Peyer's patch (tissue), 4 donors: ENCODE results near the gene TMEM40. TPM values are rescaled to one million over a fixed set of nuclear protein-coding genes. Genes with fewer than 3 reads are reported as not detected.

ENCODE experiments used
- DNase-seq, 3 donors: peaks; one replicate each; pipeline ENCODE4 v3.0.0-alpha.2; 2017 to 2019
- H3K27ac ChIP-seq, 4 donors: fragments of 200-600 bp; sonication (generic); one replicate each; pipeline ENCODE4 v1.5.1; 2016 to 2019
- H3K27me3 ChIP-seq, 2 donors: fragments of 200-600 bp; sonication (generic); one replicate each; pipeline ENCODE4 v1.5.1; 2019
- H3K36me3 ChIP-seq, 3 donors: fragments of 200-600 bp; sonication (generic); one replicate each; pipeline ENCODE4 v1.5.1; 2016 to 2019
- H3K4me1 ChIP-seq, 4 donors: fragments of 200-600 bp; sonication (generic); one replicate each; pipeline ENCODE4 v1.5.1; 2016 to 2019
- H3K4me3 ChIP-seq, 4 donors: fragments of 200-600 bp; sonication (generic); 1 replicate in 3 of 4; 2 replicates in 1 of 4; pipeline ENCODE4 v1.5.1; 2016 to 2019; ENCODE audit warnings: mild to moderate bottlenecking in 1 of 4
- H3K9me3 ChIP-seq, 4 donors: fragments of 200-600 bp; sonication (generic); one replicate each; pipeline ENCODE4 v1.5.1; 2016 to 2019; ENCODE audit warnings: mild to moderate bottlenecking in 1 of 4
- POLR2A ChIP-seq, 2 donors: fragments of 450-650 bp; IDR thresholded peaks; one replicate each; pipeline ENCODE4 v1.5.1; 2017; ENCODE audit warnings: antibody characterized with exemption in 2 of 2, mild to moderate bottlenecking in 2 of 2, moderate library complexity in 2 of 2
- total RNA-seq, 4 donors: library from RNA; depleted of rRNA; stranded (reverse); fragments of >200 nt; gene quantifications; one replicate each; pipeline ENCODE4 v1.1.0, GENCODE V29; 2016
- TF ChIP-seq, protein P1 (sequence below), 6 experiments: fragments of 450-650 bp in 4 of 6; fragments of 200-600 bp in 2 of 6; sonication (generic) in 1 of 6; IDR thresholded peaks; one replicate each; pipeline ENCODE4 v1.5.1; 2017 to 2019; ENCODE audit warnings: antibody characterized with exemption in 6 of 6, mild to moderate bottlenecking in 3 of 6, moderate library complexity in 1 of 6

Gene TMEM40
- total RNA-seq, 4 donors from 2014 or later, result not detected

DNA sequence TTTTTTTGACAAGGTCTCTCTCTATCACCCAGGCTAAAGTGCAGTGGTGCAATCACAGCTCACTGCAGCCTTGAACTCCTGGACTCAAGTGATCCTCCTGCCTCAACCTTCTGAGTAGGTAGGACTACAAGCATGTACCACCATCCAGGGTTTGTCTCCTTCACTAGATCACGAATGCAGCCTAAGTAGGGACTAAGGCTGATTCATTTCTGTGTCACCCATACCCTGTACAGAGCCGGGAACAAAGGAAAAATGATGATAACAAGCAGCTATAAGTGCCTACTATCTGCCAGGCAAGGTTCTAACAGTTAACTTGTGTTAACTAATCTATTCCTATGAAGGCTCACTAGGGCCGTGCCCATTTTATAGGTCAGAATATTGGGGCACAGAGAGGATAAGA, 7.0 kb downstream of the TMEM40 start:
- Histone ChIP-seq H3K4me1 (peaks cover 0 to 5% (median 0%) of the 10 kb centered on the region in 4 donors), H3K27me3 (no peaks in the 10 kb centered on the region), H3K4me3 (no peak overlapping the region), H3K36me3 (no peaks in the 10 kb centered on the region), H3K27ac (no peak overlapping the region), H3K9me3 (no peaks in the 10 kb centered on the region)
- DNase-seq, result no peak
- TF ChIP-seq POLR2A (IDR thresholded peaks at IDR 0.05), result no peak
- TF ChIP-seq, protein P1, sequence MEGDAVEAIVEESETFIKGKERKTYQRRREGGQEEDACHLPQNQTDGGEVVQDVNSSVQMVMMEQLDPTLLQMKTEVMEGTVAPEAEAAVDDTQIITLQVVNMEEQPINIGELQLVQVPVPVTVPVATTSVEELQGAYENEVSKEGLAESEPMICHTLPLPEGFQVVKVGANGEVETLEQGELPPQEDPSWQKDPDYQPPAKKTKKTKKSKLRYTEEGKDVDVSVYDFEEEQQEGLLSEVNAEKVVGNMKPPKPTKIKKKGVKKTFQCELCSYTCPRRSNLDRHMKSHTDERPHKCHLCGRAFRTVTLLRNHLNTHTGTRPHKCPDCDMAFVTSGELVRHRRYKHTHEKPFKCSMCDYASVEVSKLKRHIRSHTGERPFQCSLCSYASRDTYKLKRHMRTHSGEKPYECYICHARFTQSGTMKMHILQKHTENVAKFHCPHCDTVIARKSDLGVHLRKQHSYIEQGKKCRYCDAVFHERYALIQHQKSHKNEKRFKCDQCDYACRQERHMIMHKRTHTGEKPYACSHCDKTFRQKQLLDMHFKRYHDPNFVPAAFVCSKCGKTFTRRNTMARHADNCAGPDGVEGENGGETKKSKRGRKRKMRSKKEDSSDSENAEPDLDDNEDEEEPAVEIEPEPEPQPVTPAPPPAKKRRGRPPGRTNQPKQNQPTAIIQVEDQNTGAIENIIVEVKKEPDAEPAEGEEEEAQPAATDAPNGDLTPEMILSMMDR (IDR thresholded peaks at IDR 0.05), result no peak

DNA sequence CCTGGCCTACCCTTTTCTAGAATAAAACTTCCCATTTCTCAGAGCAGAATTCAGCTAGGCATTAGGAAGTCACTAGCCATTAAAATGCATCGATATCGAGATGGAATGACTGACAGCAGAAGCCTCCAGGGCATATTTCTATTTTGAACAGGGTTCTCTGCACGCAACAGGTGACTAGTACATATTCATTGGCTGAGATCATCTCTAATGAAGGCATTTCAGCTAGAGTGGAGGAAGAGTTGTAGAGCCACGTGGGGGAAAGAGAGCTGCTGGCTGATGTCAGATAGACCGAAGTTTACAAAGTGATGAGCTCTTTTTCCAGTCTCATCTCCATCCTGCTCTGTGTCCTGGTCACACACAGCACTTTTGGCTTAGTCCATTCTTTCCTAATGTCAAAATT, 7.5 kb downstream of the TMEM40 start:
- Histone ChIP-seq H3K4me1 (peaks cover 0 to 5% (median 0%) of the 10 kb centered on the region in 4 donors), H3K4me3 (no peak overlapping the region), H3K36me3 (no peaks in the 10 kb centered on the region), H3K27ac (no peak overlapping the region), H3K27me3 (no peaks in the 10 kb centered on the region), H3K9me3 (no peaks in the 10 kb centered on the region)
- TF ChIP-seq, protein P1 (IDR thresholded peaks at IDR 0.05), result no peak
- TF ChIP-seq POLR2A (IDR thresholded peaks at IDR 0.05), result no peak
- no peak for DNase-seq

DNA sequence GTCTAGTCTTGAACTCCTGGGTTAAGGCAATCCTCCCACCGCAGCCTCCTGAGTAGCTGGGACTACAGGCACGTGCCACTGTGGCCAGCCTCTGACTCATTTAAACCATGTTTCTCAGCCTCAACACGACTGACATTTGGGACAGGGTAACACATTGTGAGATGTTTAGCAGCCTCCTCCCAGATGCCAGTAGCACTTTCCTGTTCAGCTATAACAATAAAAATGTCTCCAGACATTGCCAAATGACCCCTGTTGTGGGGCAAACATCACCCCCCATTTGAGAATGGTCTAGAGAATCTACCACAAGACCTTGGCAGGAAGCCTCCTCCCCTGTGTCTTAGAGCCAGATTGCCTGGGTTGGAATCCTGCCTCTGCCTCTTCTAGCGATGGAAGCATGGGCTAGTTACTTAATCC, 8.4 kb downstream of the TMEM40 start:
- Histone ChIP-seq H3K36me3 (no peaks in the 10 kb centered on the region), H3K9me3 (no peaks in the 10 kb centered on the region), H3K4me1 (peaks cover 0 to 5% (median 0%) of the 10 kb centered on the region in 4 donors), H3K4me3 (no peak overlapping the region), H3K27ac (no peak overlapping the region), H3K27me3 (no peaks in the 10 kb centered on the region)
- DNase-seq, result no peak
- TF ChIP-seq, protein P1 (IDR thresholded peaks at IDR 0.05), result no peak
- no peak for TF ChIP-seq POLR2A (IDR thresholded peaks at IDR 0.05)

DNA sequence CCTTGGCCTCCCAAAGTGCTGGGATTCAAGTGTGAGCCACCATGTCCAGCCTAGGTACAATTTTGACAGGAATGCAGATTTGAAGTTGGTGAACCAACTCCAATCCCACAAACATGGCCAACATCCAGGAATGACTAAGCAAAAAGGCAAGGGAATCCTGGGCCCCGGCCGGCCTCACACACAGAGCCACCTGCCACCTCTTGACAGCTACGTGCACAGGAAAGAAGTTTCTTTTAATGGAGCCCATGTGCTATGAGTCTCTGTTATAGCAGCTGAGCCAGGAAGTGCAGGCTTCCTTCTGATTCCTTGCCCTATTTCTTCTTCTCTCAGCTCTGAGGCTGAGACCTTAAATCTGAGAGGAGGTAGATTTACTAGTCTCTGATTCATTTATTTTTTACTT, 8.8 kb downstream of the TMEM40 start:
- no peak overlapping the region for H3K4me3 ChIP-seq
- peaks cover 0 to 5% (median 0%) of the 10 kb centered on the region in 4 donors for H3K4me1 ChIP-seq
- H3K36me3 ChIP-seq, result no peaks in the 10 kb centered on the region
- H3K27me3 ChIP-seq, result no peaks in the 10 kb centered on the region
- TF ChIP-seq, protein P1 (IDR thresholded peaks at IDR 0.05), result no peak
- no peak for TF ChIP-seq POLR2A (IDR thresholded peaks at IDR 0.05)
- no peak overlapping the region for H3K27ac ChIP-seq
- DNase-seq, result no peak
- no peaks in the 10 kb centered on the region for H3K9me3 ChIP-seq

DNA sequence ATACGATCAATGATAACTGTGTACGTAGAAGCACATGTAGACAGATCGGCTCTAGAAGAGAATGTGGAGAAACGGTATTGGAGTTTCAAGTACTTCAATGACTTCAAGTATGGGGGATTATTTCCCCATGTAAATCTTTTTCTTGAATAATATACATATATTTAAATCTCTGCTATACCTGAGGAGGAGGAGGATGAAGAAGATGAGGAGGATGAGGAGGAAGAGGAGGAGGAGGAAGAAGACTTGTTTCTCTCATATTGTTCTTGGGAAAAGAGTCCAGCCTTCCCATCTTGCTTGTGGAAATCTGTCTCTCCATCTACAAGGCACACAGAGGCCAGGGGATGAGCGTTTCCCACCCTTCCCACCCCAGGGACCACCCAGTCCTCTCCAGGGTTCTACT, 10.6 kb downstream of the TMEM40 start:
- TF ChIP-seq POLR2A (IDR thresholded peaks at IDR 0.05), result no peak
- TF ChIP-seq, protein P1 (IDR thresholded peaks at IDR 0.05), result no peak
- no peak for DNase-seq
- Histone ChIP-seq H3K9me3 (no peaks in the 10 kb centered on the region), H3K27me3 (no peaks in the 10 kb centered on the region), H3K36me3 (no peaks in the 10 kb centered on the region), H3K27ac (no peak overlapping the region), H3K4me3 (no peak overlapping the region), H3K4me1 (peaks cover 0 to 5% (median 0%) of the 10 kb centered on the region in 4 donors)

DNA sequence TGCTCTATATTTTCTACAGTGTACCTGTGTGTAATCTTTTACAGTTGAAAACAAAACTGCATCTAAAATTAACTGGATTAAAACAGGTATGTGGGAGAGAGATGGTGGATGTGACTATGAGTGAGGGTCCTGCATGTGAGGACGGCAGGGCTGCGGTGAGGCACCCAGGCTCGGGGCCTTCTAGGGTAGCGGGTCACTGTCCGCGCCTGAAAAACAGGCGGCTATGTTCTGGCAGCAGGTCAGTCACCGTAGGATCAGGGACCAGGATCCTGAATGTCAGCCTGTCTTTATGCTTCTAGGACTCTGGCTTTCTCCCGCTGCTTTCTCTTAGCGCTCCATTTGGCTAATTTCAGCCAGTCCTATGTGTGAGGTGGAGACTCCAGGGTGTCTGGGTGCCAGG, 12.6 kb downstream of the TMEM40 start:
- DNase-seq, result no peak
- Histone ChIP-seq H3K4me1 (peaks cover 0 to 5% (median 0%) of the 10 kb centered on the region in 4 donors), H3K27me3 (no peaks in the 10 kb centered on the region), H3K27ac (no peak overlapping the region), H3K36me3 (no peaks in the 10 kb centered on the region), H3K9me3 (no peaks in the 10 kb centered on the region), H3K4me3 (no peak overlapping the region)
- TF ChIP-seq, protein P1 (IDR thresholded peaks at IDR 0.05), result no peak
- no peak for TF ChIP-seq POLR2A (IDR thresholded peaks at IDR 0.05)
